Astrocyte of the spinal cord (primary cell): ENCODE measurements around the gene CEP128.

ENCODE experiments used
- DNase-seq: peaks from one replicate; pipeline ENCODE4 v3.0.0; 2011; ENCODE audit warnings: low read depth, low spot score
- H3K4me3 ChIP-seq: 2 replicates; pipeline ENCODE4 v1.5.1; 2011; ENCODE audit warnings: low read depth, mild to moderate bottlenecking, low read length, moderate library complexity
- CTCF ChIP-seq: IDR thresholded peaks from 2 replicates; pipeline ENCODE4 v1.5.1; 2012; ENCODE audit warnings: low read depth, mild to moderate bottlenecking, low read length, inconsistent platforms
- in situ Hi-C: cut with HindIII; loops from 2 replicates; pipeline ENCODE4 v1.10.0; 2017; ENCODE audit warnings: low sequenced_read_pairs

Gene CEP128

GRCh38 chr14:80448267-80448666, 493.3 kb downstream of the CEP128 start:
- no peak for DNase-seq
- in situ Hi-C loops, result no loop called here
- H3K4me3 ChIP-seq, result no peak overlapping the region
- no peak for TF ChIP-seq CTCF

- DNase-seq, result no peak
- no peak overlapping the region for H3K4me3 ChIP-seq
- TF ChIP-seq CTCF, result no peak
- in situ Hi-C loops, result no loop called here
Observed at GRCh38 chr14:80447392-80447791, 494.1 kb downstream of the CEP128 start.
